Ishikawa (cell line): ENCODE results near the gene NLRP5.

Experiments
- CEBPB ChIP-seq: IDR thresholded peaks from 2 replicates; pipeline ENCODE4 v1.6.1; 2012
- TAF1 ChIP-seq: IDR thresholded peaks from 2 replicates; pipeline ENCODE4 v1.6.1; 2012; ENCODE audit warnings: low read depth, mild to moderate bottlenecking
- USF1 ChIP-seq: IDR thresholded peaks from 2 replicates; pipeline ENCODE4 v1.6.1; 2012
- TF ChIP-seq, protein P1 (sequence below): IDR thresholded peaks from 2 replicates; pipeline ENCODE4 v1.6.1; 2012; ENCODE audit warnings: low read depth, mild to moderate bottlenecking

GRCh38 chr19:56097776-56098175 is 111.2 kb downstream of the NLRP5 start:
- TF ChIP-seq USF1: no peak
- no peak for TF ChIP-seq TAF1
- TF ChIP-seq, protein P1, sequence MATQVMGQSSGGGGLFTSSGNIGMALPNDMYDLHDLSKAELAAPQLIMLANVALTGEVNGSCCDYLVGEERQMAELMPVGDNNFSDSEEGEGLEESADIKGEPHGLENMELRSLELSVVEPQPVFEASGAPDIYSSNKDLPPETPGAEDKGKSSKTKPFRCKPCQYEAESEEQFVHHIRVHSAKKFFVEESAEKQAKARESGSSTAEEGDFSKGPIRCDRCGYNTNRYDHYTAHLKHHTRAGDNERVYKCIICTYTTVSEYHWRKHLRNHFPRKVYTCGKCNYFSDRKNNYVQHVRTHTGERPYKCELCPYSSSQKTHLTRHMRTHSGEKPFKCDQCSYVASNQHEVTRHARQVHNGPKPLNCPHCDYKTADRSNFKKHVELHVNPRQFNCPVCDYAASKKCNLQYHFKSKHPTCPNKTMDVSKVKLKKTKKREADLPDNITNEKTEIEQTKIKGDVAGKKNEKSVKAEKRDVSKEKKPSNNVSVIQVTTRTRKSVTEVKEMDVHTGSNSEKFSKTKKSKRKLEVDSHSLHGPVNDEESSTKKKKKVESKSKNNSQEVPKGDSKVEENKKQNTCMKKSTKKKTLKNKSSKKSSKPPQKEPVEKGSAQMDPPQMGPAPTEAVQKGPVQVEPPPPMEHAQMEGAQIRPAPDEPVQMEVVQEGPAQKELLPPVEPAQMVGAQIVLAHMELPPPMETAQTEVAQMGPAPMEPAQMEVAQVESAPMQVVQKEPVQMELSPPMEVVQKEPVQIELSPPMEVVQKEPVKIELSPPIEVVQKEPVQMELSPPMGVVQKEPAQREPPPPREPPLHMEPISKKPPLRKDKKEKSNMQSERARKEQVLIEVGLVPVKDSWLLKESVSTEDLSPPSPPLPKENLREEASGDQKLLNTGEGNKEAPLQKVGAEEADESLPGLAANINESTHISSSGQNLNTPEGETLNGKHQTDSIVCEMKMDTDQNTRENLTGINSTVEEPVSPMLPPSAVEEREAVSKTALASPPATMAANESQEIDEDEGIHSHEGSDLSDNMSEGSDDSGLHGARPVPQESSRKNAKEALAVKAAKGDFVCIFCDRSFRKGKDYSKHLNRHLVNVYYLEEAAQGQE: no peak
- TF ChIP-seq CEBPB: no peak
